GM21737 (cell line): ENCODE results near the gene MAP1B.

Experiments used
- ATAC-seq: cut with Tn5 transposase; IDR thresholded peaks from one replicate; pipeline ENCODE4 v1.9.1; 2021; ENCODE audit warnings: mild to moderate bottlenecking, moderate library complexity; ENCODE audit not compliant: unreplicated experiment

The MAP1B gene

GRCh38 chr5:72221099-72221498, 113.8 kb downstream of the MAP1B start:
- ATAC-seq: no peak

- ATAC-seq: no peak
Measured at GRCh38 chr5:72221541-72221940, 114.3 kb downstream of the MAP1B start.

DNA sequence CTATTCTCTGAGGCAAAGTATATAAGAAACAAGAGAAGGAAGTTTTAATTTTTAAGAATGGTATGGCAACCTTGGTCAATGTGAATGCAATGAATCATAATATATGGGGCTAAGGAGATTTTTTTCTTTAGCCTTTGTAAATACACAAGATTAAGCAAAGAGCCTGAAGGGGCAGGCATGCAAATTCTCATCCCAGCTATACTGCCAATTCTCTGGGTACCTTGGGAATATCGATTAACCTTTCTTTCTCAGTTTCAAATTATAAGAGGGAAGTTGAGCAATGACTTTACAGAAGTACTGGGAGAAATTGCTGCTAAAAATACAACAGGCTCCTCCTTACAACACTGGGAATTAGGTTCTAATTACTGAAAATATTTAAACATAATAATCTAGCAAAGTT, 115.2 kb downstream of the MAP1B start:
- ATAC-seq: no peak

- ATAC-seq: no peak
Measured at GRCh38 chr5:72223371-72223770, 116.1 kb downstream of the MAP1B start.

DNA sequence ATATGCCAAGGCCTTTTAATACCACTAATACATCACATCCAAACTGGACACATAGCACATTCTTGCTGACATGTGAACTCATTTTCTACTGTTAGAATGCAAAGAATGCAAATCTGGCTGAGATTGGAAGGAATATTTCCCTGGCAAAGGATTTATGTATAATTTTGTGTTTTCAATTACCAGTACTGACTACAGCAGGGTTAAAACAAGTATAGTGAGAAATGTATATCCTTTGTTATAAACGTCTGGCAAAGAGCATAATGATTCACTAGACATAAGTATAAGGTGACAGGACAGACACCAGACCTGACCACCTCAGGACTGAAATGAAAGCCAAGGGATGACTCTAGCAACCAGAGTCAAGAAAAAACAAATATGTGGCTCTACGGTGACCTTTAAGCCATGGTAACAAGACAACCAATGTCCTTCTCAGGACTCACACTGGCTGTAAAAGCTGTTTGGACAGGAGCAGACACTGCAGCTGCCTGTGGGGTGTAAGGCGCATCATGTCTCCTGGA, 117.7 kb downstream of the MAP1B start:
- ATAC-seq: no peak

GRCh38 chr5:72225741-72226140, 118.5 kb downstream of the MAP1B start:
- ATAC-seq: no peak

GRCh38 chr5:72226950-72227349, 119.7 kb downstream of the MAP1B start:
- no peak for ATAC-seq

GRCh38 chr5:72228960-72229359, 121.7 kb downstream of the MAP1B start:
- ATAC-seq: no peak

DNA sequence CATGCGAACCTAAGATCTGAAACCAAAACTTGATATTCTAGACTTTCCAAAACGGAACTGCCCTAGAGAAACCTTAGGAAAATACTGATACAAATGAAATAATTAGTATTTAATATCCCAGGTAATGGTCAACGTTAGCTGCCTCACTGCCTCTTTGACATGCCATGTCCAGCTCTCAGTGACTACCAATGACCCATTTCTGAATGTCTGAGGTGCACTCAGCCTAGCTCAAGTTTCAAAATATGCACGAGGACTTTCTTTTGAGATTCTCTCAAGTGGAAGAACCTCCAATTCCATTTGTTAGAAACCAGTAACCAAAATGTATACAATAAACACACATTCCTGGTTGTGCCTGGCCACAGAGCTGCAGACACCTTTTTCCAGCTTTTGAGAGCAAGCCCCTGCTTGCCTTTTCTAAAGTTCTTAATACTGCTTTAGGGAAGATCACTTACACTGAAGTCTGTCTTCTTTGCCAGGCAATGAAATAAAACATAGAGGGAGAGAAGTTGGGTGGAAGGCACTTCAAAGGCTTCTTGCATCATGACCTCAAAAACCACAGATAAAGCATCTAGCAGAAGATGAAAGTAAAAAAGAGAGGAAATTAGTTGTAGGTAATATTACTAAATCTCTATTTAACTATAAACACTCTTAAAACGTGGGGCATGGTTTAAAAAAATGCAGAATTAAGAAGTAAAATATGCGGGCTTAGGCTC, 124.9 kb downstream of the MAP1B start:
- ATAC-seq: no peak

DNA sequence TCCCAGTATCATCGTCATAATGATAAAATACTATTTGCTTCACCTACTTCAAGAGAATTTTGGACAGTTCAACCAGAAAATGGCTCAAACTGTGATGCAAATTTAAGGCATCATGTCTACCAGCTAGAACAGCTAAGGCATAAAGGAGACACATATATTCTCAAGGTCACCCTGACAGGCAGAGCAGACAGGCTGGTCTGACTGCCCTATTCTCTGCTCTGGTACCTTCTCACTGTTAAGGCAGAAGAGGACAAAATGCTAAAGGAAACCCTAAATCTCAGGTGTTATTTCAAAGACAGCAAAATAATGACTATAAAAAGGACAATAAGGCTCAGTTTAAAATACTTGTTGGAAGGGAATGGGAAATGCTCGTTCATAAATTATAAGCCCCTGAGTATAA, 125.6 kb downstream of the MAP1B start:
- ATAC-seq: no peak

- no peak for ATAC-seq
Measured at GRCh38 chr5:72233835-72234234, 126.6 kb downstream of the MAP1B start.

GRCh38 chr5:72234265-72234700, 127.0 kb downstream of the MAP1B start:
- ATAC-seq: peak; percentile 89

- ATAC-seq: no peak
Measured at GRCh38 chr5:72234868-72235267, 127.6 kb downstream of the MAP1B start.

GRCh38 chr5:72235725-72236124, 128.4 kb downstream of the MAP1B start:
- ATAC-seq: no peak

- ATAC-seq: no peak
Measured at GRCh38 chr5:72237415-72237814, 130.1 kb downstream of the MAP1B start.

- ATAC-seq: no peak
Measured at GRCh38 chr5:72237879-72238278, 130.6 kb downstream of the MAP1B start.

- ATAC-seq: no peak
Measured at GRCh38 chr5:72238712-72239445, 131.6 kb downstream of the MAP1B start.

DNA sequence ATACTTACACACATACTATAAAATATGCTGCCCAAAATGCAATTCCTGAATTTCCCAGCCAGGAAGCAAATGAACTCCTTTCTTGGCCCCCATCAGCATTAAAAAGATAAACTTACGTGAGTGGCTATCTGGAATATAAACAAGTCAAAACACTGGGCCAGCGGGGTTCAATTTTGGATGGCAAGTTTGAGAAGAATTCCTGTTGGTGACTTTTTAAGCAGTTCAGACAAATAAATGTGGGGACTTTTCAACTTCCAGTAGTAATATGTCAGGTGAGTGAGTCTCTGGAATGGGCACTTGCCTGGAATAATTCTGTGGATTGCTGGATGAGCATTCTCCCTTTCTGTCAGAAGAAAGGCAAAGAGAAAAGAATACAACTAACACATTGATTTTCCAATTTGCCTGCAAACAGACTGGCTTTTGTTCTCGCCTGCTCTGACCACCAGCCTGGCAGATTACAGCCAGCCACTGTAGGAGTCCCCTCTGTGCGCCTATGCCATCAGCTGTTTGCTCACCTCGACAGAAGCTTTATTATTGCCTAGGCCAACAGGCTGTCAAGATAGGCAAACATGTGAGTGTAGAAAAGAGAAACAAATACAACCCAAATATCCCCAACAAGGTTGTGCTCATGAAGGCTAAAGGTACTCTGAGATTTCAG, 134.2 kb downstream of the MAP1B start:
- no peak for ATAC-seq

DNA sequence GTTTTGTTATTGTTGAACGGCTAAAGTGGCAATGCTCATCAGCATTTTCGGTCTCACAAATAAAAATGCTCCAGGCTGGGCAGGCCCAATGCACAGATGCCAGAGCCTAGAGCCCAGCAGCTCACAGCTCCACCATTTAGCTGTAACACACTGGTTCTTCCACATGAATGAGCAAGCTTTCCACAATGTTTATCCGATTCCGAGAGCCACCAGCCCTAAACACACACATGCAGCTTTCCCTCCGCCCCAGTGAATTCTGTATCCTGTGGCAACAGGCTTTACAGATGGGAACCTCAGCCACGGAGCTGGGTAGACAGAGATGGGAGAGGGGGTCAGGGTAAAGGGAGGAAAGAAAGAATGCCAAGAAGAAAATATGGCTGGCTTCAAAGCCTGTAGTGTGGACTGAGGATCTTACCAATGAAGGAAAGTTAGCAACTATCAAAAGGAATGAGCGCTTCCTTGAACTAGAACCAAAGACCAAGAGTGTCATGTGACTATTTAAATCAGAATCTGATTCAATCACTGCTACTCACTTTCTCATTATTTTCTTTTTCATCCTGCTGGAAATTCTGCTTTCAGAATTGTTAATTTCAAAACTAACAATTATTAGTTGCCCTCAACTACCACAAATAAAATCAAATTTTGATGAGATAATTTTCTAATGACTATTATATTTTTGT, 135.7 kb downstream of the MAP1B start:
- no peak for ATAC-seq

- no peak for ATAC-seq
Measured at GRCh38 chr5:72243706-72244105, 136.4 kb downstream of the MAP1B start.

DNA sequence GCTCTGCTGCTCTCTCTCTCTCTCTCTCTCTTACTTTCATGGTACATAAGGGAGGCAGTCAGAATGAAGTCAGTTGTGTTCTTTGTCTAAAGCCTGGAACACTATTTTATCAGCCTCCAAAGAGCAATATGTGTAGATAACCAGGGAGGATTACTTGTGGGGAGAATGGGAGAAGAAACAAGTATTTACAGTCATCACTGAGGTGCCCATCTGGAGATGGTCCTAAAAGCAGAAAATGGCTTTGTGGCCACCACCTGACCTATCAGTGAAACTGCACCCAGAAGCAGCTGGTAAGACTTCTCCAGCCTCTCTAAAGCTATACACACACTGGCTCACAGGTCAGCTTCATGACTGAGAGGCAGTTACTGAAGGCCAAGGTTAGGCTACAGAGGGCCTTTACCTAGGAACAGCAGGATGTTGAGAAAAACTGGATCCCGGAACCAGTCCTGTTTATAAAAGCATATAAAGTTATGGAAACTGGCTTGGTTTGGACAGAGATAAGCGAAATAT, 137.6 kb downstream of the MAP1B start:
- ATAC-seq: peak; percentile 91
